Ascending aorta (tissue), 2 donors: Measurements from ENCODE around the gene SAMM50. TPM values are rescaled to one million over a fixed set of nuclear protein-coding genes. Genes with fewer than 3 reads are reported as not detected.

Experiments used
- DNase-seq, 2 donors: peaks; one replicate each; pipeline ENCODE4 v3.0.0-alpha.2; 2019; ENCODE audit warnings: low spot score in 2 of 2
- H3K27ac ChIP-seq, 2 donors: fragments of 200-600 bp; sonication (generic); one replicate each; pipeline ENCODE4 v1.5.1; 2016 to 2017; ENCODE audit warnings: mild to moderate bottlenecking in 1 of 2
- H3K27me3 ChIP-seq: fragments of 200-600 bp; sonication (generic); one replicate; pipeline ENCODE4 v1.5.1; 2017
- H3K36me3 ChIP-seq, 2 donors: fragments of 200-600 bp; sonication (generic); one replicate each; pipeline ENCODE4 v1.5.1; 2016
- H3K4me1 ChIP-seq, 2 donors: fragments of 200-600 bp; sonication (generic); one replicate each; pipeline ENCODE4 v1.5.1; 2016 to 2017; ENCODE audit warnings: mild to moderate bottlenecking in 1 of 2
- H3K4me3 ChIP-seq, 2 donors: fragments of 200-600 bp; sonication (generic); one replicate each; pipeline ENCODE4 v1.5.1; 2016 to 2017; ENCODE audit warnings: mild to moderate bottlenecking in 1 of 2
- H3K9me3 ChIP-seq, 2 donors: fragments of 200-600 bp; sonication (generic); one replicate each; pipeline ENCODE4 v1.5.1; 2016
- intact Hi-C: fragments of 100-400 bp; cut with DNase I; formaldehyde crosslinking; loops from one replicate; pipeline ENCODE4 v1.15.1; 2023
- total RNA-seq: library from RNA; depleted of rRNA; stranded (reverse); fragments of >200 nt; gene quantifications from one replicate; pipeline ENCODE4 v1.1.0, GENCODE V29; 2016
- TF ChIP-seq, protein P1 (sequence below), 3 experiments: fragments of 200-600 bp in 2 of 3; fragments of 450-650 bp in 1 of 3; sonication (generic) in 2 of 3; IDR thresholded peaks; one replicate each; pipeline ENCODE4 v1.5.1; 2016 to 2019; ENCODE audit warnings: antibody characterized with exemption in 3 of 3, mild to moderate bottlenecking in 1 of 3, moderate library complexity in 1 of 3

SAMM50 gene
- total RNA-seq, 1 donor from 2014 or later = 23.6 TPM

DNA sequence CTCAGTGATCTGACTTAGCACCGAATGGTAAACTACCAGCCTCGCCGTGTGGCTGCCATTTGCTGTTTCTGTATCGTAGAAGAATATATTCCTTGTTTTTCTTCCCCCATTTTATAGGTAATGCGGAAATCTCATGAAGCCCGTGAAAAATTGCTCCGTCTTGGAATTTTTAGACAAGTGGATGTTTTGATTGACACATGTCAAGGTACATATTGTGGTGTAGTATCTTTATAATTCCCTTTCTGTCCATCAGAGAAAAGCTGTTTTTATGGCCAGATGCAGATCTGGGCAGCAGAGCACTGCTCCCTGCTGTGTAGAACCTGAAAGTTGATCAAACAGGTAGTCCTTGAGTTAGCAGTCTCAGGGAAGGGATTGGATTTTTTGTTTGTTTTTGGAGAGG, 13.4 kb downstream of the SAMM50 start:
- no peak overlapping the region for H3K27ac ChIP-seq
- intact Hi-C loops = no loop called here
- DNase-seq = no peak
- H3K27me3 ChIP-seq = no peaks in the 10 kb centered on the region
- H3K9me3 ChIP-seq = no peaks in the 10 kb centered on the region
- no peaks in the 10 kb centered on the region for H3K4me1 ChIP-seq
- peaks cover 56 to 77% of the 10 kb centered on the region in 2 donors for H3K36me3 ChIP-seq
- TF ChIP-seq, protein P1, sequence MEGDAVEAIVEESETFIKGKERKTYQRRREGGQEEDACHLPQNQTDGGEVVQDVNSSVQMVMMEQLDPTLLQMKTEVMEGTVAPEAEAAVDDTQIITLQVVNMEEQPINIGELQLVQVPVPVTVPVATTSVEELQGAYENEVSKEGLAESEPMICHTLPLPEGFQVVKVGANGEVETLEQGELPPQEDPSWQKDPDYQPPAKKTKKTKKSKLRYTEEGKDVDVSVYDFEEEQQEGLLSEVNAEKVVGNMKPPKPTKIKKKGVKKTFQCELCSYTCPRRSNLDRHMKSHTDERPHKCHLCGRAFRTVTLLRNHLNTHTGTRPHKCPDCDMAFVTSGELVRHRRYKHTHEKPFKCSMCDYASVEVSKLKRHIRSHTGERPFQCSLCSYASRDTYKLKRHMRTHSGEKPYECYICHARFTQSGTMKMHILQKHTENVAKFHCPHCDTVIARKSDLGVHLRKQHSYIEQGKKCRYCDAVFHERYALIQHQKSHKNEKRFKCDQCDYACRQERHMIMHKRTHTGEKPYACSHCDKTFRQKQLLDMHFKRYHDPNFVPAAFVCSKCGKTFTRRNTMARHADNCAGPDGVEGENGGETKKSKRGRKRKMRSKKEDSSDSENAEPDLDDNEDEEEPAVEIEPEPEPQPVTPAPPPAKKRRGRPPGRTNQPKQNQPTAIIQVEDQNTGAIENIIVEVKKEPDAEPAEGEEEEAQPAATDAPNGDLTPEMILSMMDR (IDR thresholded peaks at IDR 0.05) = no peak
- no peak overlapping the region for H3K4me3 ChIP-seq

GRCh38 chr22:43969021-43969878, 14.0 kb downstream of the SAMM50 start:
- Histone ChIP-seq H3K36me3 (peaks cover 56 to 77% of the 10 kb centered on the region in 2 donors), H3K9me3 (no peaks in the 10 kb centered on the region), H3K4me1 (no peaks in the 10 kb centered on the region), H3K27ac (no peak overlapping the region), H3K27me3 (no peaks in the 10 kb centered on the region), H3K4me3 (no peak overlapping the region)
- intact Hi-C loops = no loop called here
- TF ChIP-seq, protein P1 (IDR thresholded peaks at IDR 0.05) = no peak
- no peak for DNase-seq

DNA sequence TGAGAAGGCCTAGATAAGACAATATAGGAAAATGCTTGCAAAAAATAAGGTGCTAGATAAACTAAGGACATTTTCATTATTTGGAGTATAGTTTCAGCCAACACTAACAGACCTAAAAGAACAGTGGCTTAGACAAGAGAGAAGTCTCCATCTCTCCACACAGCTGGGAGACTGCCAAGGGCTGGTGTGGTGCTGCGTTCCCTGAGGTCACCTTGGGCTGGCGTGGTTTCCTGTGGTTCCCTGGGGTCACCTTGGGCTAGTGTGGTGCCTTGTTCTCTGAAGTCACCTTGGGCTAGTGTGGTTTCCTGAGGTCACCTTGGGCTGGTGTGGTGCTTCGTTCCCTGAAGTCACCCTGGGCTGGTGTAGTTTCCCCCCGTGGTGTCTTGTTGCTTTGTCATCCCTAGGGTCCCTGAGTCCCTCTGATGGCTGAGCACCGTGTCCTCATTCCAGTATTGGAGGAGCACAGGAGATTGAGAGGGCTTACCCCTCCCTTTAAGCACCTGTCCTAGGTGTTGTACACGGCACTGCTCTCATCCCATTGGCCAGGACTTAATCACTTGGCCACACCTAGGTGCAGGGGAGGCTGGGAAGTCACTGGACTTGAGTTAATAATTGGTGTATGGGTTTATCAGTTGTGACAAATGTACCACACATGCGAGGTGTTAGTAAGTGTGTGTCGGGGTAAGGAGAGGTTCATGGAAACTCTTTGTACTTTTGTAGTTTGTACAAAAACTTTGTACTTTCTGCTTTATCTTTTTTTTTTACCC, 14.9 kb downstream of the SAMM50 start:
- H3K27me3 ChIP-seq = no peaks in the 10 kb centered on the region
- no peaks in the 10 kb centered on the region for H3K9me3 ChIP-seq
- no peak for DNase-seq
- intact Hi-C loops = no loop called here
- TF ChIP-seq, protein P1 (IDR thresholded peaks at IDR 0.05) = no peak
- no peak overlapping the region for H3K27ac ChIP-seq
- H3K4me3 ChIP-seq = no peak overlapping the region
- peaks cover 55 to 77% of the 10 kb centered on the region in 2 donors for H3K36me3 ChIP-seq
- no peaks in the 10 kb centered on the region for H3K4me1 ChIP-seq

GRCh38 chr22:43971112-43971511, 15.9 kb downstream of the SAMM50 start:
- Histone ChIP-seq H3K4me1 (no peaks in the 10 kb centered on the region), H3K27me3 (no peaks in the 10 kb centered on the region), H3K36me3 (peaks cover 58 to 77% of the 10 kb centered on the region in 2 donors), H3K4me3 (no peak overlapping the region), H3K9me3 (no peaks in the 10 kb centered on the region), H3K27ac (no peak overlapping the region)
- TF ChIP-seq, protein P1 (IDR thresholded peaks at IDR 0.05) = no peak
- no peak for DNase-seq
- intact Hi-C loops = no loop called here

GRCh38 chr22:43972931-43973462, 17.8 kb downstream of the SAMM50 start:
- Histone ChIP-seq H3K4me1 (no peaks in the 10 kb centered on the region), H3K27me3 (no peaks in the 10 kb centered on the region), H3K36me3 (peaks cover 60 to 77% of the 10 kb centered on the region in 2 donors), H3K9me3 (no peaks in the 10 kb centered on the region), H3K4me3 (no peak overlapping the region), H3K27ac (no peak overlapping the region)
- intact Hi-C loops = no loop called here
- no peak for DNase-seq
- TF ChIP-seq, protein P1 (IDR thresholded peaks at IDR 0.05) = no peak
